COLO668 (cell line): Measurements from ENCODE around the gene COL4A2.

Experiments used
- DNase-seq: peaks from one replicate; lab custom pipeline; 2025; ENCODE audit not compliant: unreplicated experiment; lab: John Stamatoyannopoulos, UW

The COL4A2 gene

GRCh38 chr13:110548891-110549794, 242.1 kb downstream of the COL4A2 start:
- DNase-seq = no peak

- DNase-seq = no peak
These were observed 242.7 kb downstream of the COL4A2 start for GRCh38 chr13:110549795-110550160.

DNA sequence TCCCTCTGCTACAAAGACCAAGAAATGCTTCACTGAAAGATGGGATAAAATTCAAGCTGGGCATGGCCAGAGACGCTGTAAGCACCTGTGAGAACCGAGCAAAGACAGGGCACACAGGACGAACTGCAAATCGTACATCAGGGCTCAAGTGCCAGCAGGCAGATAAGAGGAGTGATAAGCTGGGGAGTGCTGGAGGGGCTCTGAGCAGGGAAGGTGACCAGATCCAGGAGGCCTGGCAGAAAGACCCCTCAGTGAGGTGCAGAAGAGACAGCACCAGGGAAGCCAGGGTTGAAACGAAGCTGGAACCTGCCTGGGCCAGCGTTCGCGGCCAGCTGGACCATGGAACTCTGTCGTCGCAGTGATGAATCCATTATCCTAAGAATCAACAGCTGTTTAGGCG, 244.2 kb downstream of the COL4A2 start:
- DNase-seq = no peak

DNA sequence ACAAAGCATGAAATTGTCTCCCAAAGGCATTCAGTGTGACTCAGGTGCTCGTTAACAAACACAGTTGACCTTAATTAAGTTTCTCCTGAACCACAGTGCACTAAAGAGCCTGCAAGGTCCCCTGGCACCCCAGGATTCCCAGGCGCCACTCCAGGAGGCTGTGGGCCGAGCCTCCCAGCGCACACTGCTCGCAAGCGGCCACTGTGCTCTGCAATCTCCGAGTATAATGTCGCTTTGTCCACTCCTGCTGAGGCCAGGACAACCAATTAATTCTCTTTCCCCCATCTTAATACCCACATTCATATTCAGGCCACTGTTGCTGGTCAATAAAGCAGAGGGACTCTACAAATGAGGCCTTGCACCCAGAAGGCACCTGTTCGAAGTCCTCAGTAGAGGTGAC, 245.7 kb downstream of the COL4A2 start:
- DNase-seq = no peak

DNA sequence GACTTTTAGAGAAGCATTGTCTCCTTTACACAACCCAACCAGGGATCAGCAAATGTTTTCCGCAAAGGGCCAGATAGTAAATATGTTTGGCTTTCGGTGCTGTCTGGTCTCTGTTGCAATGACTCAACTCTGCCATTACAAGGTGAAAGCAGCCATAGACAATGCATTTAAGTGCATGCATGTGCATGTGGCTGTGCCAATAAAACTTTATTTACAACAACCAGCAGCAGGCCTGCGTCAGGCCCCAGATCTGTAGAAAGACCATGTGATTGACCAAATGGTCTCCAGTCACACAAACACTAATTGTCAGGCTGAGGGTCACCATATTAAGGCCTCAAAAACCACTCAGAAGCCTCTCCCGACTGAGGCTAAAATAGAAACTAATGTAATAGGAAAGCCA, 246.3 kb downstream of the COL4A2 start:
- no peak for DNase-seq

GRCh38 chr13:110554227-110554836, 247.2 kb downstream of the COL4A2 start:
- DNase-seq = no peak

- DNase-seq = no peak
These were observed 247.9 kb downstream of the COL4A2 start for GRCh38 chr13:110554946-110555345.

- DNase-seq = peak; percentile 83
These were observed 248.6 kb downstream of the COL4A2 start for GRCh38 chr13:110555601-110556223.

DNA sequence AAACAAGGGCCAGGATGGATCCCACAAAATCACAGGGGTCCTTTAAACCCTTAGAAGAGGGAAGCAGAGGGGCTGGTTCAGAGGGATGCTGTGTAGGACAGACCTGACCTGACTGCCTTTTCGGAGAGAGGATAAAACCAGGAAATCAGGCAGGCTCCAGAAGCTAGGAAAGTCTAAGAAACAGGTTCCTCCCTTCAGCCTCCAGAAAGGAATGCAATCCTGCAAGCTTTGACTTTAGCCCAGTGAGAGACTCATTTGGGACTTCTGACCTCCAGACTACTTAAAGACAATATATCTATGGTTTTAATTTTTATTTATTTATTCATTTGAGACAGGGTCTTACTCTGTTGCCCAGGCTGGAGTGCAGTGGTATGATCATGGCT, 249.1 kb downstream of the COL4A2 start:
- no peak for DNase-seq

GRCh38 chr13:110557082-110557481, 250.0 kb downstream of the COL4A2 start:
- DNase-seq = no peak

DNA sequence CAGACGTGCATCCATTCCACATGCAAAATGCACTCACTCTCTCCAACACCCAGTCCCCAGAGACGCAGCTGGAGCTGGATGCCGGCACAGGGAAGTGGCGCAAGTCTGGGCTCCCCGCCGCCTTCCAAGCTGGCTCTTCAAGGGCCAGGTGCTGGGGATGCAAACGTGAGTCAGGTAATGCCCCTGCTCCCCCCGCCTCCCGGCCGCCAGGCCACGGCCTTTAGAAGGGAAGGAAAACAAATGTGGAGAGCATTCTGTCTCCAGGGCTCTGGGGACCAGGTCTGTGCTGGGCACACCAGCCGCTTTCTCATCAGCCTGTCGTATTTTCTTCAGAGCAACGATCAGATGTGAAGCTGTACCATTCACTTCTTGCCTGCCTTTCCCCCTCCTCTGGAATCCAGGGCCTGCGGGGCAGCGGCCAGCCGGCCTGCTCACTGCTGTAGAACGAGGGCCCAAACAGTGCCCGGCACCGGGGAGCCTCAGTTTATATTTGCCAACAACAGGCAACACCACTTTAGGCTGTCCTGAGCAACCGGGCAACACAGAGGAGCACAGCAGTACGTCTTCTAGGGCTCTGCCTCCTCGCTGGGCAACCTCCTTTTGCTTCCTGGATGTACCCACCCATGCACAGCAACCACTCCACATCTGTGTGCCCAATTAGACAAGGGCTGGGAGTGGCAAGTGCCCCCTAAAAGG, 250.7 kb downstream of the COL4A2 start:
- peak; percentile 90 for DNase-seq

GRCh38 chr13:110559429-110559943, 252.4 kb downstream of the COL4A2 start:
- peak; percentile 56 for DNase-seq

- DNase-seq = no peak
These were observed 252.9 kb downstream of the COL4A2 start for GRCh38 chr13:110559986-110560385.

DNA sequence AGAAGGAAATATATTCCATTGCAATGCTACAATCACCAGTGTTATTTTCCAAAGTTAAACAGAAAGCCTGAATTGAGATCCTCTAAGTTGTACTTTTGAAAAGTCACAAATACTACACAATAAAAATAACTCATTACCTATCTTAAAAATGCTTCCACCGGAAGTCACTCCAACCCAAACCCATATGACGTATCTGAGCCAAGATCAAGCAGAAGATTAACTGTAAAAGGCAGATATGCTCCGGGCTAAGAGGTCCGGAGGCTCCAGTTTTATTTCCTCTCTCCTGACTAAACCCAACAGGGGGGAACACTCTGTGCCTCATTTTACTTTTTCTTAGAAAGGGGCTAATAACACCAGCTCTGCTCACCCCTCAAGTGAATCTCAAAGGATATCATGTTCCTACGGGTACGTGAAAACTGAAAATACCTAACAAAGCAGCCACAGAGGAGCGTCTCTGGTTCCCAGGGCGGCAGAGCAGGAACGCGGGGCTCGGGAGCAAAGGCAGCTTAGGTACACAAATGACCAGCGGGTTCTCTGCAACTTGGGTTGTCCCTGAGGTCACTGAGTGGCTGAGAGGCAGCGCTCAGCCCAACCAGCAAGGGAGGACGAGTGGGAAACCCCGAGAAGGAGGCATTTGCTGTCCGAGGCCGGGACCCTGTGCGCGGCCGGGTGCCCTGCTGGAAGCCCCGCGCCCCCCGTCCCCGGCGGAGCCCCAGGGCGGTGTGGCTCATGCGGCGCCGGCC, 253.7 kb downstream of the COL4A2 start:
- peak; percentile 74 for DNase-seq

GRCh38 chr13:110561344-110562035, 254.4 kb downstream of the COL4A2 start, which contains the start of gene RAB20:
Gene RAB20, minus strand, starts transcription at chr13:110561722. Its CDS starts 203 bp downstream, at chr13:110561519.
- peak; percentile 87 for DNase-seq

DNA sequence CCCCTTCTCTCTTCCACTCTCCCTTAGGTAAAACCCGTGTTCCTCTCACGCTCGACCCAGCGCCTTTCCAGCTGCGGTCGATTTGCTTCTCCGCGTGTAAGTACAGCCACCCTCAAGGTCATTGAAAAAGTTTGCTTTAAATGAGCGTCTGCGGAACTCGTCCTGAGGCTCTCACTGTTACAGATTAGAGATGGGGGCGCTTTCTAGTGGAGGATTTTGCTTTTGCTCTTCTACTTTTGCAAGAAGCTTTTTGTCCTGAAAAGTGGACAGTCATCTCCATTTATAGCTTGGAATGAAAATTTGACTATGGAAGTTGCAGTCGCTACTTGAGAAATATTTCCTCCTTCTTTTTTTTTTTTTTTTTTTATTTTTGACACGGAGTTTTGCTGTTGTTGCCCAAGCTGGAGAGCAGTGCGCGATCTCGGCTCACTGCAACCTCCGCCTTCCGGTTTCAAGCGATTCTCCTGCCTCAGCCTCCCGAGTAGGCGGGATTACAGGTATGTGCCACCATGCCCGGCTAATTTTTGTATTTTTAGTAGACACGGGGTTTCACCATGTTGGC, 255.0 kb downstream of the COL4A2 start:
- DNase-seq = no peak
